Measurements from ENCODE around the gene CDKN2AIPNL. TPM values are rescaled to one million over a fixed set of nuclear protein-coding genes. Genes with fewer than 3 reads are reported as not detected.

Gene CDKN2AIPNL
- total RNA-seq, 2 donors from 2014 or later, result 14.5 to 26.3 TPM

DNA sequence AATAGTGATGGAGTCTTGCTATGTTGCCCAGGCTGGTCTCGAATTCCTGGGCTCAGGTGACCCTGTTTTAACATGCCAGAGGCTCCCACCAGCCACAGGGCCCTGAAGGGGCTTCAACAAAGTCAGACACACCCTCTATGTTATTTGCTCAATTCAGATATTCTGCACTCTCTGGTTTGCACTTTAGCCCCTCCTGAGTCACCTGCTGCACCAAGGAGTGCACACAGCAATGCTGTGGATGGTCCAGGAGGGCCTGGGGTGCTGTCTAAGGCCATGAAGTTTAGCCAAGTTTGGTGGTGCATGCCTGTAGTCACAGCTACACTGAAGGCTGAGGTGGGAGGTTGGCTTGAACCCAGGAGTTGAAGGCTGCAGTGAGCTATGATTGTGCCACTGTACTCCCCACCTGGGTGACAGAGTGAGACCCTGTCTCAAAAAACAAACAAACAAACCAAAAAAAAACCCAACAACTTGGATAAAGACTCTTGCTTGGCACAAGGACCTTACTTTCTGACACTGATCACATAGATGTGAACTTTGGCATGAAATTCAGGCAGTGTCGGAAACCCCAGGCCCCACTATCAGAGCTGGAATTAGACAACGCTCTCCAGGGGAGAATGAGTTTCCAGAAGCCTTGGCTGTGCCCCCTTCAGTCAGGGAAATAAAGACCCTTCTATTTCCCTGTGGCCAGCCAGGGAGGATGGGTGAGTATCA is 39.7 kb upstream of the CDKN2AIPNL start:
- H3K9ac ChIP-seq (ENCODE audit: low read depth in 2 of 2, low read length in 2 of 2), result no peak overlapping the region
- H3K36me3 ChIP-seq, result no peaks in the 10 kb centered on the region
- intact Hi-C loops (cut with DNase I), result no loop called here
- DNase-seq, result no peak
- H3K9me3 ChIP-seq, result no peaks in the 10 kb centered on the region
- no peak overlapping the region for H3K27ac ChIP-seq
- no peaks in the 10 kb centered on the region for H3K4me1 ChIP-seq
- no peaks in the 10 kb centered on the region for H3K27me3 ChIP-seq
- H3K4me3 ChIP-seq, result no peak overlapping the region
- TF ChIP-seq, protein P1, sequence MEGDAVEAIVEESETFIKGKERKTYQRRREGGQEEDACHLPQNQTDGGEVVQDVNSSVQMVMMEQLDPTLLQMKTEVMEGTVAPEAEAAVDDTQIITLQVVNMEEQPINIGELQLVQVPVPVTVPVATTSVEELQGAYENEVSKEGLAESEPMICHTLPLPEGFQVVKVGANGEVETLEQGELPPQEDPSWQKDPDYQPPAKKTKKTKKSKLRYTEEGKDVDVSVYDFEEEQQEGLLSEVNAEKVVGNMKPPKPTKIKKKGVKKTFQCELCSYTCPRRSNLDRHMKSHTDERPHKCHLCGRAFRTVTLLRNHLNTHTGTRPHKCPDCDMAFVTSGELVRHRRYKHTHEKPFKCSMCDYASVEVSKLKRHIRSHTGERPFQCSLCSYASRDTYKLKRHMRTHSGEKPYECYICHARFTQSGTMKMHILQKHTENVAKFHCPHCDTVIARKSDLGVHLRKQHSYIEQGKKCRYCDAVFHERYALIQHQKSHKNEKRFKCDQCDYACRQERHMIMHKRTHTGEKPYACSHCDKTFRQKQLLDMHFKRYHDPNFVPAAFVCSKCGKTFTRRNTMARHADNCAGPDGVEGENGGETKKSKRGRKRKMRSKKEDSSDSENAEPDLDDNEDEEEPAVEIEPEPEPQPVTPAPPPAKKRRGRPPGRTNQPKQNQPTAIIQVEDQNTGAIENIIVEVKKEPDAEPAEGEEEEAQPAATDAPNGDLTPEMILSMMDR (IDR thresholded peaks at IDR 0.05), result no peak

DNA sequence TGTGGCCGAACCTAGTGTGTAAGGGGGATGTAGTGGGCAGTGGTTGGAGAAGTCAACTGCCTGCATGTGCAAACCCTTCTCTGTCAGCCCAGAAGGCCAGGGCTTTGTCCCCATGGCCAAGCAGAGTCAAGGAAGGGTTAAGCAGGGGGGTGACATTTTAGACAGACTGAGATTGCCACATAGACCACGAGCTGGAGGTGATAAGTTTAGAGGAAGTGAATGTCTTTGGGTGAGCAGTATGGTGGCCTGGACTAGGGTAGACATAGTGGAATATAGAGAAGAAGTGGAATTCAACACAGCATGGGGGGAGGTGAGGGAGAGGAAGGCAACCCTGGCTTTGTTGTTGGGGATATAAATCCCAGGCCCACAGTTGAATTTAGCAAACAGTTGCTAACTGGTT is 38.7 kb upstream of the CDKN2AIPNL start:
- H3K4me1 ChIP-seq, result no peaks in the 10 kb centered on the region
- H3K27ac ChIP-seq, result no peak overlapping the region
- H3K9ac ChIP-seq (ENCODE audit: low read depth in 2 of 2, low read length in 2 of 2), result no peak overlapping the region
- H3K9me3 ChIP-seq, result no peaks in the 10 kb centered on the region
- intact Hi-C loops (cut with DNase I), result no loop called here
- TF ChIP-seq, protein P1 (IDR thresholded peaks at IDR 0.05), result no peak
- H3K36me3 ChIP-seq, result no peaks in the 10 kb centered on the region
- H3K27me3 ChIP-seq, result no peaks in the 10 kb centered on the region
- no peak for DNase-seq
- H3K4me3 ChIP-seq, result no peak overlapping the region

DNA sequence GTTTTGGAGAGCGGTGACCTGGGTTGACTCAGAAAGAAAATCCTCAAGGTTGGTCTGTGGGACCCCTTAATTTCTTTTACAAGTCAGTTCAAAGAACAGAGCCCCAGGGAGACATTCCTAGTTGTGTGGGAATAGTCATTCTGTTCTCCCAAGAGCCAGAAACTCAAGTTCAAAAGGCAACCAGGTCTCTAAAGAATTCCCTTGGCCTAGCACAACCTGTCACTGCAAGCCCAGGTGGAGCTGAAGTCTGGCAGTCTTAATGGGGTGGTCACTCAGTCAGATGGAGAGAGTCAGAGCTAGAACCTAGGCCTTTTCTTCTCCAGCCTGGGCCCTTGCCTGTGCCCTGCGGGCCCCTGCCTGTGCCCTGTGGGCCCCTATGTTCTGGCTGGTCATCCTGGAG is 37.5 kb upstream of the CDKN2AIPNL start:
- Histone ChIP-seq H3K27ac (no peak overlapping the region), H3K4me1 (no peaks in the 10 kb centered on the region), H3K9ac (ENCODE audit: low read depth in 2 of 2, low read length in 2 of 2) (no peak overlapping the region), H3K27me3 (no peaks in the 10 kb centered on the region), H3K9me3 (no peaks in the 10 kb centered on the region), H3K4me3 (no peak overlapping the region), H3K36me3 (no peaks in the 10 kb centered on the region)
- no peak for DNase-seq
- TF ChIP-seq, protein P1 (IDR thresholded peaks at IDR 0.05), result no peak
- intact Hi-C loops (cut with DNase I), result no loop called here

DNA sequence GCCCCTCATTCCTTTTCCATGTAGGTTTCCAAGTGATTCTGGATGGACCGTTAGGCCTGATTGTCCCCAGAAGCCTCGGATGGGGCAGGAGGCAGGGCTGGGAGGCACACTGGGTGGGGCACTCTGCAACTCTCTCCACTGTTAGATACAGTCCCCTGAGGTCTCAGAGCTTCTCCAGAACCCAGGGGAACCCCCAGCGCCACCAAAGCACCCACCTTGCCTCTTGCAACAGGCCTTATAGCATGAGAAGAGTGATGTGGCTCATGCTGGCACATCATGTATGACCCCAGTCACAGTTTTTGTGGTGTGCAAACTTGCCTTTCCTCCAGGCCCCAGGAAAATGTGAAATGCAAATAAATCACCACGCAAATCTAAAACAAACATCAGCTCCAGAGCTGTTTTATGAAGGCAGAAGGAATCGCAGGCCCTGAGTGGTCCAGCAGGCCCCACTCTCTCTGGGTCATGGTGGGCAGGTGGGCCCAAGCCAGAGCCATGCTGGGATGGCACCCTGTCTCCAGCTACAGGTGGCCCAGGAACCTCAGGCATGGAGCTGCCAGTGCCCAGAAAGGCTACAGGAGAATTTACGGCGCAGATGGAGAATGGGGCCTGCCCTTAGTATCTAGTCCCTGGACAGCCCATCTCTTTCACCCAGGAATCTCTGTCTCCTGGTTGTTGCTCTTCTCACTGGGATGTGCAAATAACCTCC is 36.3 kb upstream of the CDKN2AIPNL start:
- no peaks in the 10 kb centered on the region for H3K27me3 ChIP-seq
- H3K4me1 ChIP-seq, result no peaks in the 10 kb centered on the region
- H3K9me3 ChIP-seq, result no peaks in the 10 kb centered on the region
- no peak overlapping the region for H3K9ac ChIP-seq (ENCODE audit: low read depth in 2 of 2, low read length in 2 of 2)
- H3K36me3 ChIP-seq, result no peaks in the 10 kb centered on the region
- TF ChIP-seq, protein P1 (IDR thresholded peaks at IDR 0.05), result no peak
- intact Hi-C loops (cut with DNase I), result no loop called here
- no peak overlapping the region for H3K27ac ChIP-seq
- no peak overlapping the region for H3K4me3 ChIP-seq
- no peak for DNase-seq

DNA sequence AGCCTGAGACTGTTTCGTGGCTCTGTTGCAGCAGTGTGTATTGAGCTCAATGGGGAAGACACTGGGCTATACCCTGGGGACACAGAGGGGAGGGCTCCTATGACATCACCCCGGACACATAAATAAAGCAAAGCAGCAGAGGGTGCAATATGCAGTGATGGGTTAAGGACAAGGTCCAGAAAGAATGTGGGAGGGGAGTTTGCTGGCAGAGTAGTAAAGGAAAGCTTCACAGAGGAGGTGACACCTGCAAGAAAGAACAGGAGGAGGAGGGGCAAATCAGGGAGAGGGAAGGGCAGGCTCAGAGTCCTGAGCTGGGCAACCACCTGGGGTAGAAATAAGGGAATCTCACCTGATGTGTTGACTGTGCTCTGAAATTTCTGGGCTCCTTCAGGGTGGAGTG is 35.3 kb upstream of the CDKN2AIPNL start:
- no peak overlapping the region for H3K27ac ChIP-seq
- no peaks in the 10 kb centered on the region for H3K9me3 ChIP-seq
- no peaks in the 10 kb centered on the region for H3K4me1 ChIP-seq
- H3K4me3 ChIP-seq, result no peak overlapping the region
- TF ChIP-seq, protein P1 (IDR thresholded peaks at IDR 0.05), result no peak
- H3K9ac ChIP-seq (ENCODE audit: low read depth in 2 of 2, low read length in 2 of 2), result no peak overlapping the region
- no peaks in the 10 kb centered on the region for H3K27me3 ChIP-seq
- intact Hi-C loops (cut with DNase I), result no loop called here
- no peaks in the 10 kb centered on the region for H3K36me3 ChIP-seq
- DNase-seq, result peak; percentile 44

Data from colonic mucosa (tissue), 4 donors.